ENCODE results near the gene CAMK2D. TPM values are rescaled to one million over a fixed set of nuclear protein-coding genes. Genes with fewer than 3 reads are reported as not detected.

CAMK2D gene
- total RNA-seq, 4 donors from 2014 or later: 62.0 to 122 (median 85.1) TPM

GRCh38 chr4:113576947-113577678, 184.4 kb downstream of the CAMK2D start:
- TF ChIP-seq, protein P1, sequence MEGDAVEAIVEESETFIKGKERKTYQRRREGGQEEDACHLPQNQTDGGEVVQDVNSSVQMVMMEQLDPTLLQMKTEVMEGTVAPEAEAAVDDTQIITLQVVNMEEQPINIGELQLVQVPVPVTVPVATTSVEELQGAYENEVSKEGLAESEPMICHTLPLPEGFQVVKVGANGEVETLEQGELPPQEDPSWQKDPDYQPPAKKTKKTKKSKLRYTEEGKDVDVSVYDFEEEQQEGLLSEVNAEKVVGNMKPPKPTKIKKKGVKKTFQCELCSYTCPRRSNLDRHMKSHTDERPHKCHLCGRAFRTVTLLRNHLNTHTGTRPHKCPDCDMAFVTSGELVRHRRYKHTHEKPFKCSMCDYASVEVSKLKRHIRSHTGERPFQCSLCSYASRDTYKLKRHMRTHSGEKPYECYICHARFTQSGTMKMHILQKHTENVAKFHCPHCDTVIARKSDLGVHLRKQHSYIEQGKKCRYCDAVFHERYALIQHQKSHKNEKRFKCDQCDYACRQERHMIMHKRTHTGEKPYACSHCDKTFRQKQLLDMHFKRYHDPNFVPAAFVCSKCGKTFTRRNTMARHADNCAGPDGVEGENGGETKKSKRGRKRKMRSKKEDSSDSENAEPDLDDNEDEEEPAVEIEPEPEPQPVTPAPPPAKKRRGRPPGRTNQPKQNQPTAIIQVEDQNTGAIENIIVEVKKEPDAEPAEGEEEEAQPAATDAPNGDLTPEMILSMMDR (IDR thresholded peaks at IDR 0.05; ENCODE audit: low read depth): no peak

DNA sequence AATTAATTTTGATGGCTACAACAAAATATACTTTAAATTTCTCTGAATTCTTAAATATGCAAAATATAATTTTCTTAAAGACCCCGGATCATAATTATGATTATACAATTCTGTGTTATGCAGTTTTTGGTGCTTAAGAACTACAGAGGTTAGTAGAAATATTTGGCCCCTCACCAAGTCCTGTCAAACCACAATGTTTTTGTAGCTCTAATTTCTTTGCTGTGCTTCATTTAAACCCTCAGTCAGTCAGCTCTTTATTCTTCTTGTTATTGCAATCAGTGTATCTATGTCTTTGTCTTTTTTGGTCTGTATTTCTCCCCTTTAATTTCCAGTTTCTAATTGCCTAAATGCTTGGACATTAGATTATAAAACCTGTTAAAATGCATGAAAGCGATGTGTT, 186.1 kb downstream of the CAMK2D start:
- TF ChIP-seq, protein P1 (IDR thresholded peaks at IDR 0.05; ENCODE audit: low read depth): no peak

DNA sequence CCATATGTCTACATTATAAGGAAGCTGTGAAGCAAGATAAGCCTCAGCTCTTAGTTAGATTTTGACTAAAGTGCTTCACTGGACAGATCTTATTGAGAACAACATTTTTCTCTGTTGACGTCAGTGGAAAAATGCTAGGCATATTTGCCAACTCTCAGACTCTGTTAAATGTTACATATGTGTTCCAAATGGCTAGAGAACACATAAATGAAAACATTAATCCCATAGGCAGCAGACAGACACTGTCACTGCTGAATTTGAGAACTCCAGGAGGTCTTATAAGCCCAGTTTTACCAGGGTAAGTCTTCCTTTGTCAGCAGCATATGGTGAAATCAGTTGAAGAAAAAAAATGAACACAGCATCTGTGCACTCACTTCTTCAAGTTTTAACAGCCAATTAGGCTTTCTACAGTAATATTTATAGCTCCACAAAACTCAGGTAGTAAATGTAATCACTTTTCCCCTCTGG, 186.9 kb downstream of the CAMK2D start:
- TF ChIP-seq, protein P1 (IDR thresholded peaks at IDR 0.05; ENCODE audit: low read depth): no peak

- TF ChIP-seq, protein P1 (IDR thresholded peaks at IDR 0.05; ENCODE audit: low read depth): no peak
Measured at GRCh38 chr4:113572620-113573019, 188.9 kb downstream of the CAMK2D start.

GRCh38 chr4:113566015-113566795, 195.3 kb downstream of the CAMK2D start:
- TF ChIP-seq, protein P1 (IDR thresholded peaks at IDR 0.05; ENCODE audit: low read depth): no peak

- TF ChIP-seq, protein P1 (IDR thresholded peaks at IDR 0.05; ENCODE audit: low read depth): no peak
Measured at GRCh38 chr4:113565702-113566012, 195.9 kb downstream of the CAMK2D start.

GRCh38 chr4:113564493-113564892, 197.0 kb downstream of the CAMK2D start:
- TF ChIP-seq, protein P1 (IDR thresholded peaks at IDR 0.05; ENCODE audit: low read depth): no peak
